Fibroblast of the conjunctiva (primary cell): ENCODE results near the gene CYP4A11.
"Not testable (repeated sequence)": the region's sequence is repeated elsewhere in the genome, so short reads cannot be mapped to it uniquely, and the experiment has no call there.

Experiments
- DNase-seq: peaks from one replicate; pipeline ENCODE4 v3.0.0-alpha.2; 2010; ENCODE audit warnings: low read depth

Gene CYP4A11

DNA sequence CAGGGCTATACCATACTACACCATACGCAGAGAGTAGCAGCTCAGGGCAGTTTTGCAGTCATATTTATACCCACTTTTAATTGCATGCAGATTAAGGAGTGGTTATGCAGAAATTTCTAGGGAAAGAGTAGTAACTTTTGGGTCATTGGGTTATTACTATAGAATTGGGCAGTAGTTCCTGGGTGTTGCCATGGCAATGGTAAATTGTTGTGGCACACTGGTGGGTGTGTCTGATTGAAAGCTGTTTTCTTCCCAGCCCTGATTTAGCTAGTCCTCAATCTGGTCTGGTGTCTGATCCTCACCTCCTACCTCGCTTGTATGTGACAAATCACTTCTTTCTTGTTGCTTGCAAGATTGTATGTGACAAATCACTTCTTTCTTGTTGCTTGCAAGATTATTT, 30.5 kb downstream of the CYP4A11 start:
- DNase-seq: no peak

DNA sequence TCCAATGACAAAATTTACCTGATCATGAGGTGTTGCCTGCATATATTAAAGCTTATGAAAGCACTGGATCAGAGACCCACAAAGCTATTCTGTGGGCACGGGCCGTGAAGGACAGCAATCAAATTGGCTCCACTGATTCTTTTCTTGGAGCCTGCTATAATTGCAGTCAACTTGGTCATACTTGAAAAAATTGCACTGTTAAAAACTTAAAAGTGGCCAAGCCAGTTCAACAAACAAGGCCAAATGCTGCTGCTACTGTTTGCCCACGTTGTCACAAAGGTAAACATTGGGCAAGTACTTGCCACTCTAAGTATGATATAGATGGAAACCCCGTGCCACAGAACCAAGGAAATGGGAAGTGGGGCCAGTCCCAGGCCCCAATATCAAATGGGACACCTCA, 37.8 kb downstream of the CYP4A11 start:
- no peak for DNase-seq

DNA sequence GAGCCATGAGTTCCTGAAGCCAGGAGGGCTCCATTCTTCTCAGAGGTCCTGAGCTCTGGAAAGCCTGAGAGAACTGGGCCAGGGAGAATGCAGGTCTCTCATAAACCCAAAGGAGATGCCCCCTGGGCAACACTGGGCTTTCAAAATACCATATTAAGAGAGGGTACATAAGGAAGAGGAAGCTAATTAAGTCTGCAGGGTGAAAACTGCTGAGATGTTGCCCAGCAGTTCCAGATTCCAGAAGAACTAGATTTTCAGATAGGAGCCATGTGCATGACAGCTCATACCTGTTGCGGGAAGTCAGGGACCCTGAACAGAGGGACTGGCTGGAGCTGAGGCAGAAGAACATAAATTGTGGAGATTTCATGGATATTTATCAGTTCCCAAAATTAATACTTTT, 40.9 kb downstream of the CYP4A11 start:
- no peak for DNase-seq

DNA sequence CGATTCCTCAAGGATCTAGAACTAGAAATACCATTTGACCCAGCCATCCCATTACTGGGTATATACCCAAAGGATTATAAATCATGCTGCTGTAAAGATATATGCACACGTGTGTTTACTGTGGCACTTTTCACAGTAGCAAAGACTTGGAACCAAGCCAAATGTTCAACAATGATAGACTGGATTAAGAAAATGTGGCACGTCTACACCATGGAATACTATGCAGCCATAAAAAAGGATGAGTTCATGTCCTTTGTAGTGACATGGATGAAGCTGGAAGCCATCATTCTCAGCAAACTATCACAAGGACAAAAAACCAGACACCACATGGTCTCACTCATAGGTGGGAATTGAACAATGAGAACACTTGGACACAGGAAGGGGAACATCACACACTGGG, 59.6 kb downstream of the CYP4A11 start:
- not testable (repeated sequence) for DNase-seq
